Measurements from ENCODE around the gene GLIS1.

GRCh38 chr1:53657891-53658396 is 81.0 kb downstream of the GLIS1 start:
- no peak for TF ChIP-seq EGR1 (IDR thresholded peaks at IDR 0.05; ENCODE audit: low read depth)
- TF ChIP-seq MAX (IDR thresholded peaks at IDR 0.05): no peak
- TF ChIP-seq CTCF (IDR thresholded peaks at IDR 0.05 in 2 of 3, conservative IDR thresholded peaks at IDR 0.05 in 1 of 3; ENCODE audit: borderline replicate concordance in 1 of 3, insufficient read depth in 1 of 3, low read depth in 2 of 3, low read length in 2 of 3): no peak
- no peak for TF ChIP-seq EZH2phosphoT487 (IDR thresholded peaks at IDR 0.05; ENCODE audit: borderline replicate concordance)
- TF ChIP-seq ATF3 (IDR thresholded peaks at IDR 0.05): no peak
- no peak for TF ChIP-seq TCF7L2 (IDR thresholded peaks at IDR 0.05; ENCODE audit: borderline replicate concordance, extremely low read depth, insufficient read depth, insufficient read length)
- no peak for TF ChIP-seq EZH2 (IDR thresholded peaks at IDR 0.05)
- TF ChIP-seq POLR2A (IDR thresholded peaks at IDR 0.05; ENCODE audit: borderline replicate concordance, extremely low read depth, insufficient read depth, insufficient read length): no peak
- no peak for TF ChIP-seq REST (IDR thresholded peaks at IDR 0.05; ENCODE audit: low read depth)
- no peak for TF ChIP-seq SRF (IDR thresholded peaks at IDR 0.05; ENCODE audit: low read depth)
- no peak for TF ChIP-seq ELF1 (IDR thresholded peaks at IDR 0.05; ENCODE audit: borderline replicate concordance, low read depth)
- no peak for TF ChIP-seq POLR2AphosphoS5 (IDR thresholded peaks at IDR 0.05; ENCODE audit: low read depth, low read length)
- no peak for TF ChIP-seq RAD21 (IDR thresholded peaks at IDR 0.05; ENCODE audit: low read depth)
- no peak for TF ChIP-seq SIN3A (IDR thresholded peaks at IDR 0.05; ENCODE audit: low read depth)
